HepG2 (cell line): ENCODE data around the gene PCDHGA5. TPM values are rescaled to one million over a fixed set of nuclear protein-coding genes. Genes with fewer than 3 reads are reported as not detected.

Experiments
- ATAC-seq: fragments of 200-7000 bp; cut with Tn5 transposase; 3 replicates; pipeline ENCODE4 v1.9.1; 2020; ENCODE audit warnings: mild to moderate bottlenecking, moderate library complexity
- BruUV-seq: library from RNA; stranded (reverse); fragments of 400-500 nt; replicated peaks from 2 replicates; lab custom pipeline; 2021; lab: Mats Ljungman, UMichigan
- CTCF ChIA-PET: fragments of 300-600 bp; formaldehyde crosslinking; extraction: SDS; loops from one replicate; lab custom pipeline; 2021; ENCODE audit warnings: low total read pairs, inconsistent platforms, low intra/inter-chr PET ratio; lab: Yijun Ruan, JAX
- POLR2A ChIA-PET: fragments of 350-600 bp; sonication (Branson Sonifier 250); formaldehyde crosslinking; loops from one replicate; lab custom pipeline; 2020; ENCODE audit warnings: antibody characterized with exemption, inconsistent platforms; lab: Yijun Ruan, JAX
- DNase-seq: peaks from one replicate; pipeline ENCODE4 v3.0.0-alpha.2; 2015; ENCODE audit warnings: low spot score
- FAIRE-seq: peaks from 3 replicates; lab custom pipeline; 2011; peaks lifted over from hg19 to GRCh38; lab: Jason Lieb, UNC
- H2AFZ ChIP-seq: one replicate; pipeline ENCODE4 v1.6.1; 2011; ENCODE audit warnings: low read length, inconsistent platforms
- H3K27ac ChIP-seq: fragments of 300-600 bp; 3 replicates; pipeline ENCODE4 v1.8.0; 2011; ENCODE audit warnings: mixed run types, mild to moderate bottlenecking, mixed read lengths, low read length, inconsistent platforms; ENCODE audit not compliant: insufficient read depth; ENCODE audit errors: extremely low read length
- H3K27me3 ChIP-seq, 2 experiments: fragments of 200-600 bp in 1 of 2; 2 replicates in 1 of 2; 3 replicates in 1 of 2; pipeline versions ENCODE4 v1.6.0 to v1.8.0; 2011; ENCODE audit warnings: low read length in 2 of 2, mild to moderate bottlenecking in 2 of 2, moderate library complexity in 2 of 2, inconsistent platforms in 1 of 2; ENCODE audit not compliant: insufficient read depth in 2 of 2, control insufficient read depth in 1 of 2
- H3K36me3 ChIP-seq, 2 experiments: fragments of 200-600 bp in 1 of 2; replicated peaks in 1 of 2; 2 replicates in 1 of 2; 3 replicates in 1 of 2; pipeline versions ENCODE4 v1.5.1 to v1.8.0; 2011; ENCODE audit warnings: low read length in 2 of 2, inconsistent platforms in 1 of 2; ENCODE audit not compliant: insufficient read depth in 2 of 2, control insufficient read depth in 1 of 2
- H3K4me1 ChIP-seq: 2 replicates; pipeline ENCODE4 v1.5.1; 2012; ENCODE audit warnings: low read length, inconsistent platforms; ENCODE audit not compliant: insufficient read depth
- H3K4me2 ChIP-seq: 2 replicates; pipeline ENCODE4 v1.6.0; 2011; ENCODE audit warnings: low read depth, low read length, inconsistent platforms
- H3K4me3 ChIP-seq, 3 experiments: fragments of 200-600 bp in 1 of 3; sonication (generic), shearing (Covaris generic) in 1 of 3; replicated peaks in 1 of 3; 2 replicates each; pipeline ENCODE4 v1.5.1; 2011 to 2016; ENCODE audit warnings: low read length in 3 of 3, inconsistent platforms in 2 of 3, low read depth in 2 of 3, mild to moderate bottlenecking in 2 of 3, control low read depth in 1 of 3, mixed read lengths in 1 of 3; ENCODE audit not compliant: insufficient read depth in 1 of 3
- H3K79me2 ChIP-seq: one replicate; pipeline ENCODE4 v1.6.1; 2011; ENCODE audit warnings: low read length, inconsistent platforms; ENCODE audit not compliant: insufficient read depth
- H3K9ac ChIP-seq: 2 replicates; pipeline ENCODE4 v1.6.0; 2011; ENCODE audit warnings: mild to moderate bottlenecking, low read depth, low read length, inconsistent platforms; ENCODE audit not compliant: insufficient read depth
- H3K9me3 ChIP-seq: 2 replicates; pipeline ENCODE4 v1.5.1; 2012; ENCODE audit warnings: mild to moderate bottlenecking, low read length
- H4K20me1 ChIP-seq: 2 replicates; pipeline ENCODE4 v1.6.0; 2011; ENCODE audit warnings: inconsistent platforms, mild to moderate bottlenecking, low read length, moderate library complexity; ENCODE audit not compliant: insufficient read depth
- FOSL2 ChIP-seq: sonication (generic); formaldehyde crosslinking; IDR thresholded peaks from 2 replicates; pipeline ENCODE4 v1.4.0; 2020; ENCODE audit warnings: missing genetic modification reagents
- GLI4 ChIP-seq: sonication (generic); formaldehyde crosslinking; IDR thresholded peaks from 2 replicates; pipeline ENCODE4 v1.5.1; 2020; ENCODE audit warnings: missing genetic modification reagents, mild to moderate bottlenecking, moderate library complexity, borderline replicate concordance
- JUNB ChIP-seq: sonication (generic); formaldehyde crosslinking; IDR thresholded peaks from 2 replicates; pipeline ENCODE4 v1.8.0; 2022; ENCODE audit warnings: missing genetic modification reagents, mild to moderate bottlenecking, borderline replicate concordance
- POLR2AphosphoS2 ChIP-seq: IDR thresholded peaks from 2 replicates; pipeline ENCODE4 v1.6.1; 2011; ENCODE audit warnings: low read depth, low read length, improper control_type of control experiment
- ZFP62 ChIP-seq: sonication (generic); formaldehyde crosslinking; IDR thresholded peaks from 2 replicates; pipeline ENCODE4 v1.4.0; 2020; ENCODE audit warnings: missing genetic modification reagents
- ZFX ChIP-seq: sonication (generic); formaldehyde crosslinking; IDR thresholded peaks from 2 replicates; pipeline ENCODE4 v1.4.0; 2020; ENCODE audit warnings: mild to moderate bottlenecking, low read depth, missing genetic modification reagents, moderate library complexity
- ZNF607 ChIP-seq: sonication (generic); formaldehyde crosslinking; IDR thresholded peaks from 2 replicates; pipeline ENCODE4 v1.5.1; 2020; ENCODE audit warnings: missing genetic modification reagents, mild to moderate bottlenecking, borderline replicate concordance
- WGBS: methylation state at CpG from one replicate; pipeline ENCODE4 v1.1.6; 2017; ENCODE audit warnings: low lambda C conversion rate; 5-methylcytosine and 5-hydroxymethylcytosine counted together
- in situ Hi-C: cut with HindIII; loops from 2 replicates; pipeline ENCODE4 v1.10.0; 2017; ENCODE audit warnings: low pct_unique_long_range_greater_than_20kb; ENCODE audit not compliant: extremely low pct_ligation_motif_present
- intact Hi-C: fragments of 100-400 bp; cut with micrococcal nuclease; formaldehyde crosslinking; loops from one replicate; pipeline ENCODE4 v1.10.0; 2022; ENCODE audit not compliant: unreplicated experiment
- polyA plus RNA-seq, 8 experiments: library from polyadenylated mRNA; depleted of rRNA in 3 of 8; stranded (reverse) in 7 of 8; unstranded in 1 of 8; fragments of >200 nt; fragmentation: Illumina TruSeq in 4 of 8; extraction: Trizol in 4 of 8; gene quantifications; 2 replicates each; pipeline versions ENCODE4 v1.2.1 to v1.2.3, GENCODE V29; 2011 to 2016; ENCODE audit warnings: low read depth in 4 of 8, missing spikeins in 1 of 8, mixed read lengths in 1 of 8; ENCODE audit not compliant: insufficient read depth in 1 of 8
- total RNA-seq, 5 experiments: library from RNA; depleted of rRNA; stranded (reverse); fragments of >200 nt; fragmentation: Illumina TruSeq; extraction: Trizol; gene quantifications; 2 replicates each; pipeline ENCODE4 v1.2.3, GENCODE V29; 2016; ENCODE audit warnings: low read depth in 1 of 5
- TF ChIP-seq, protein P1 (sequence below): sonication (generic); formaldehyde crosslinking; IDR thresholded peaks from 2 replicates; pipeline ENCODE4 v1.8.0; 2022; ENCODE audit warnings: missing genetic modification reagents, mild to moderate bottlenecking, inconsistent platforms, borderline replicate concordance
- TF ChIP-seq, protein P2 (sequence below): sonication (generic); formaldehyde crosslinking; IDR thresholded peaks from 2 replicates; pipeline ENCODE4 v1.8.0; 2022; ENCODE audit warnings: mild to moderate bottlenecking, missing genetic modification reagents, moderate library complexity
- TF ChIP-seq, protein P3 (sequence below): sonication (generic); formaldehyde crosslinking; IDR thresholded peaks from 2 replicates; pipeline ENCODE4 v1.8.0; 2022; ENCODE audit warnings: mild to moderate bottlenecking, missing genetic modification reagents

Gene PCDHGA5
- total and polyA plus RNA-seq, 2 of the 13 experiments (the other 11 are each of a cell fraction or from before 2014, with no cell fraction given), result 0.27 to 0.32 TPM

DNA sequence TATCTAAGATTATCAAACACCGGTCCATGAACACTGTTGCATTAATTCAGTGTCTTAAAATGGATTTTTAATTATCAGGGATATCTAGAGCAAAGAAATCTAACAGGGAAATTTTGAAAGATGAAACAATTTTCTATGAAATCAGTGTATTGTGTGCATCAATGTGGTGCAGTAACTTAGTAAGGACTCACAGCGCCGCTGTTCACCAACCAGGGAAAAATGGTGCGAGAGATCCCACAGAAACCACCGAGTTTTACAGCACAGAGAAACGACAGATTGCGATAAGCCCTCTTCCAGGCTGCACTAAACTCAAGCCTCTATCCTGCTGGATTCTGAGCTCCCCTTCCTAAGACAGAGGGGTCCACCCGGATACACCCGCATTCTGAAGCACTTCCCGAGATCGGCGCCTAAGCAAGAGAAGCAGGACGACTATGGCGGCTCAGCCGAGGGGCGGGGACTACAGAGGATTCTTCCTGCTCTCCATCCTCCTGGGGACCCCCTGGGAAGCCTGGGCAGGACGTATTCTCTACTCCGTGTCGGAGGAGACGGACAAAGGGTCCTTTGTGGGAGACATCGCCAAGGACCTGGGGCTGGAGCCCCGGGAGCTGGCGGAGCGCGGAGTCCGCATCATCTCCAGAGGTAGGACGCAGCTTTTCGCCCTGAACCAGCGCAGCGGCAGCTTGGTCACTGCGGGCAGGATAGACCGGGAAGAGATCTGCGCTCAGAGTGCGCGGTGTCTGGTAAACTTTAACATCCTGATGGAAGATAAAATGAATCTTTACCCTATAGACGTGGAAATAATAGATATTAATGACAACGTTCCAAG lies 18.7 kb downstream of the PCDHGA5 start, which contains the start of gene PCDHGA7:
TSS of gene PCDHGA7 (plus strand) at position 274 of the 826 bp plus-strand sequence. CDS start at position 432, 158 bp downstream.
- H2AFZ ChIP-seq, result no peak within 1 kb of the TSS

More for the DNA sequence above, 18.7 kb downstream of the PCDHGA5 start, which contains the start of gene PCDHGA7:
- no peaks in the 10 kb centered on the region for H3K79me2 ChIP-seq
- in situ Hi-C loops, result no loop called here
- H3K4me1 ChIP-seq, result no peaks in the 10 kb centered on the region
- no peak for TF ChIP-seq ZNF607 (CRISPR knock-in tag)
- TF ChIP-seq POLR2AphosphoS2, result no peak
- TF ChIP-seq ZFP62 (CRISPR knock-in tag), result no peak
- TF ChIP-seq, protein P1, sequence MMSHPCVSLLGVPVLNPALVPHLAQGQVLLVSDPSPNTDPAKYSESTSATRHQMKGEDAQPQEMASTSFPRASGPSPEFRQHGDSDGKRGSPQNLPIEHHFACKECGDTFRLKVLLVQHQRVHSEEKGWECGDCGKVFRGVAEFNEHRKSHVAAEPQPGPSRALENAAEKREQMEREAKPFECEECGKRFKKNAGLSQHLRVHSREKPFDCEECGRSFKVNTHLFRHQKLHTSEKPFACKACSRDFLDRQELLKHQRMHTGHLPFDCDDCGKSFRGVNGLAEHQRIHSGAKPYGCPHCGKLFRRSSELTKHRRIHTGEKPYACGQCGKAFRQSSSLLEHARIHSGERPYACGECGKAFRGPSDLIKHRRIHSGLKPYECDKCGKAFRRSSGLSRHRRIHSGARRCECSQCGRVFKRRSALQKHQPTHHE (CRISPR knock-in tag), result no peak
- TF ChIP-seq GLI4 (CRISPR knock-in tag), result no peak
- TF ChIP-seq, protein P2, sequence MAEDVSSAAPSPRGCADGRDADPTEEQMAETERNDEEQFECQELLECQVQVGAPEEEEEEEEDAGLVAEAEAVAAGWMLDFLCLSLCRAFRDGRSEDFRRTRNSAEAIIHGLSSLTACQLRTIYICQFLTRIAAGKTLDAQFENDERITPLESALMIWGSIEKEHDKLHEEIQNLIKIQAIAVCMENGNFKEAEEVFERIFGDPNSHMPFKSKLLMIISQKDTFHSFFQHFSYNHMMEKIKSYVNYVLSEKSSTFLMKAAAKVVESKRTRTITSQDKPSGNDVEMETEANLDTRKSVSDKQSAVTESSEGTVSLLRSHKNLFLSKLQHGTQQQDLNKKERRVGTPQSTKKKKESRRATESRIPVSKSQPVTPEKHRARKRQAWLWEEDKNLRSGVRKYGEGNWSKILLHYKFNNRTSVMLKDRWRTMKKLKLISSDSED, result no peak
- TF ChIP-seq FOSL2, result no peak
- TF ChIP-seq JUNB, result no peak
- no peak for TF ChIP-seq ZFX (CRISPR knock-in tag)
- TF ChIP-seq, protein P3, sequence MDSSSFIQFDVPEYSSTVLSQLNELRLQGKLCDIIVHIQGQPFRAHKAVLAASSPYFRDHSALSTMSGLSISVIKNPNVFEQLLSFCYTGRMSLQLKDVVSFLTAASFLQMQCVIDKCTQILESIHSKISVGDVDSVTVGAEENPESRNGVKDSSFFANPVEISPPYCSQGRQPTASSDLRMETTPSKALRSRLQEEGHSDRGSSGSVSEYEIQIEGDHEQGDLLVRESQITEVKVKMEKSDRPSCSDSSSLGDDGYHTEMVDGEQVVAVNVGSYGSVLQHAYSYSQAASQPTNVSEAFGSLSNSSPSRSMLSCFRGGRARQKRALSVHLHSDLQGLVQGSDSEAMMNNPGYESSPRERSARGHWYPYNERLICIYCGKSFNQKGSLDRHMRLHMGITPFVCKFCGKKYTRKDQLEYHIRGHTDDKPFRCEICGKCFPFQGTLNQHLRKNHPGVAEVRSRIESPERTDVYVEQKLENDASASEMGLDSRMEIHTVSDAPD (CRISPR knock-in tag), result no peak
- TF ChIP-seq, all 625 proteins: peak for 0
- WGBS, result 75% methylated on average over 37 of the region's 37 CpGs
- ChIA-PET CTCF (no interaction called here), POLR2A (no interaction called here)
- no peaks in the 10 kb centered on the region; the same call in 1 of the 2 replicates for H3K9me3 ChIP-seq
- no peaks in the 10 kb centered on the region for H4K20me1 ChIP-seq
- intact Hi-C loops, result no loop called here
- H3K27ac ChIP-seq, result no peak within 1 kb of the TSS
- H3K4me2 ChIP-seq, result no peak within 1 kb of the TSS
- no peak within 1 kb of the TSS for H3K4me3 ChIP-seq
- DNase-seq (no peak), ATAC-seq (no peak), FAIRE-seq (no peak)
- no peak within 1 kb of the TSS for H3K9ac ChIP-seq
- BruUV-seq, result no TSS peak
- no peaks in the 10 kb centered on the region for H3K36me3 ChIP-seq
- H3K27me3 ChIP-seq, result no peaks in the 10 kb centered on the region
